Activated T-cell treated with anti-CD3 and anti-CD28 coated beads, Interleukin-2, amount 50 U/mL, for 1 hour (primary cell): ENCODE data around the gene SAMM50.

Experiments
- DNase-seq: peaks from one replicate; pipeline ENCODE4 v3.0.0-alpha.2; 2020

The SAMM50 gene

GRCh38 chr22:43946384-43946667 is 8.9 kb upstream of the SAMM50 start:
- DNase-seq: no peak

- DNase-seq: no peak
Measured at GRCh38 chr22:43948836-43949406, 6.3 kb upstream of the SAMM50 start.

GRCh38 chr22:43951391-43951790 is 3.9 kb upstream of the SAMM50 start:
- DNase-seq: no peak

- no peak for DNase-seq
Measured at GRCh38 chr22:43951966-43952365, 3.3 kb upstream of the SAMM50 start.

- DNase-seq: no peak
Measured at GRCh38 chr22:43953988-43954785, 1.1 kb upstream of the SAMM50 start.

GRCh38 chr22:43955883-43956782 is 891 bp downstream of the SAMM50 start:
- DNase-seq: no peak

- DNase-seq: no peak
Measured at GRCh38 chr22:43956805-43957463, 1.7 kb downstream of the SAMM50 start.

- no peak for DNase-seq
Measured at GRCh38 chr22:43957871-43958270, 2.6 kb downstream of the SAMM50 start.

GRCh38 chr22:43964314-43964857 is 9.1 kb downstream of the SAMM50 start:
- DNase-seq: no peak

- DNase-seq: no peak
Measured at GRCh38 chr22:43967069-43967468, 11.8 kb downstream of the SAMM50 start.

GRCh38 chr22:43968614-43969013 is 13.4 kb downstream of the SAMM50 start:
- DNase-seq: no peak

- no peak for DNase-seq
Measured at GRCh38 chr22:43969021-43969878, 14.0 kb downstream of the SAMM50 start.

GRCh38 chr22:43969989-43970755 is 14.9 kb downstream of the SAMM50 start:
- DNase-seq: no peak

- DNase-seq: no peak
Measured at GRCh38 chr22:43971112-43971511, 15.9 kb downstream of the SAMM50 start.

GRCh38 chr22:43972931-43973462 is 17.8 kb downstream of the SAMM50 start:
- no peak for DNase-seq

- no peak for DNase-seq
Measured at GRCh38 chr22:43974028-43974545, 18.8 kb downstream of the SAMM50 start.

GRCh38 chr22:43975041-43975440 is 19.8 kb downstream of the SAMM50 start:
- no peak for DNase-seq

GRCh38 chr22:43976861-43977795 is 21.9 kb downstream of the SAMM50 start:
- DNase-seq: no peak

- DNase-seq: no peak
Measured at GRCh38 chr22:43978558-43978957, 23.3 kb downstream of the SAMM50 start.

GRCh38 chr22:43980579-43980978 is 25.3 kb downstream of the SAMM50 start:
- DNase-seq: no peak
